NCI-H460 (cell line): ENCODE results near the gene SSC4D. TPM values are rescaled to one million over a fixed set of nuclear protein-coding genes. Genes with fewer than 3 reads are reported as not detected.
"Not testable (repeated sequence)": the region's sequence is repeated elsewhere in the genome, so short reads cannot be mapped to it uniquely, and the experiment has no call there.

Source experiments
- DNase-seq: peaks from one replicate; pipeline ENCODE4 v3.0.0-alpha.2; 2016; ENCODE audit warnings: low read depth; ENCODE audit errors: extremely low read depth
- polyA plus RNA-seq: library from polyadenylated mRNA; depleted of rRNA; stranded (reverse); fragments of >200 nt; gene quantifications from 2 replicates; pipeline ENCODE4 v1.2.3, GENCODE V29; 2014; cell fraction: nucleus; rRNA removed
- total RNA-seq: library from RNA; depleted of rRNA; stranded (reverse); fragments of >200 nt; shearing (Covaris generic); gene quantifications from 2 replicates; pipeline ENCODE4 v1.2.3, GENCODE V29; 2014; rRNA removed

The SSC4D gene
- 0.37 and 0.75 TPM in 2 replicates for total RNA-seq
- 0.28 and 3.2 TPM in 2 replicates for polyA plus RNA-seq

DNA sequence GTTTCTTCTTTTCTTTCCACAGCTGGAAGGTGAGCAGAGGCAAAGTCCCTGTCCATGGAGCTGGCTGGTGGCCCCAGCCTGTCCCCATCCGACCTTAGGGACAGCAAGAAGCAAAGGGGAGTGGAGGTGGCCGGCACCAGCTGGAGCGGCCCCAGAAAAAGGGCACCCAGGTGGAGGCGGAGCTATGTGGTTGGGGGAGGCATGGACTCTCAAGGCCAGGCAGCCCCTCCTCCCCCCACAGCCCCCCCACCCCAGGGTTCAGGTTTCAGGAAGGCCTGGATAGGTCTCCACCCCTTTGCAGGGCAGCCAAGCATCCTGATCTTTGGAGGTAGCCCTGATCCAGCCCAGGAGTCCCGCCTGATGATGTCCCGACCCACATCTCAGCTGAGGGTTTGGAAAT, at the start of gene SSC4D:
Gene SSC4D (minus strand): TSS at position 161 of the 400 bp plus-strand sequence. CDS start 5,258 bp downstream, outside the sequence.
- no peak for DNase-seq

GRCh38 chr7:76458504-76458903, 49.0 kb upstream of the SSC4D start:
- DNase-seq: not testable (repeated sequence)

GRCh38 chr7:76457017-76457416, 47.5 kb upstream of the SSC4D start:
- not testable (repeated sequence) for DNase-seq

- not testable (repeated sequence) for DNase-seq
Measured at GRCh38 chr7:76445577-76446008, 36.1 kb upstream of the SSC4D start.

- not testable (repeated sequence) for DNase-seq
Measured at GRCh38 chr7:76443846-76444245, 34.3 kb upstream of the SSC4D start.

DNA sequence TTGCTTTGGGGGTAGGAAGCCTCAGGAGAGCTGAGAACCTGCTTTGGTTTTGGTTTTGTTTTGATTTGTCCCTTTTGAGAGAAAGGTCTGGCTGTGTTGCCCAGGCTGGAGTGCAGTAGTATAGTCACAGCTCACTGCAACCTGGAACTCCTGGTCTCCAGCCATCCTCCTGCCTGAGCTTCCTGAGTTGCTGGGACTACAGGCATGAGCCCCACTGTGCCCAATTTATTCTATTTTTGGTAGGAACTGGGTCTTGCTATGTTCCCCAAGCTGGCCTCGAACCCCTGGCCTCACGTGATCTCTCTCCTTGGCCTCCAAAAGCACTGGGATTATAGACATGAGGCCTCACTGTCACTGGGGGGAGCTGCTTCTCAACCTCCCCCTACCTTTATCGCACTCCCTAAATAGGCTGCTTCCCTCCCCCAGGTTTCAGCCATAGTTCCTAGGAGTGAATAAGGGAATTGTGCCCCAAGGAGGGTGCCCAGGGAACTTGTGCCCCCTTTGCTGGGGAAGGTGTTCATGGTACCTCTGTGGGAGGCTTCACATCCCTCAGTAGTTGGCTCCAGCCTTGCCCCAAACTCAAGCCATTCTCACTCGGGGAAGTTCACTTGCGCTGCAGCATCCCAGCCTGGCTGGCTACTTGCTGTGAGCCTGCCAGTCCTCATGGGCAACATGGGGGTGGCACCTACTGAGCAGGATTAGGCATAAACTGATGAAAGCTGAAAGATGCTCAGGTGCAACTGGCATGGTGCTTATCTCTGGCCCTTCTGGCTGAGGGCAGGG, 33.4 kb upstream of the SSC4D start:
- DNase-seq: not testable (repeated sequence)

DNA sequence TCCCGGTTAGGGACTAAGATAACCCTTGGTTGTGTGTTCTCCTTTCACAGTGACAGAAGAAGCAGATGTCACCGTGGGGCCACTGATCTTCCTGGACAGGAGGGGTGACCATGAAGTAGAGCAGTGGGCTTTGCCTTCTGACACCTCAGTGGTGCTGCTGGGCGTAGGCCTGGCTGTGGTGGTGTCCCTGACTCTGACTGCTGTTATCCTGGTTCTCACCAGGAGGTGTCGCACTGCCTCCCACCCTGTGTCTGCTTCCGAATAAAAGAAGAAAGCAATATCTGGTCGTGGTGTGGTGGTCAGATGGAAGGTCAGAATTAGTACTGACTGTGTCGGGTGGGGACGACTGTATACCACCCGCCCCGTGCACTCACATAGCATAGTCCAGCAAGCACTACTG, 32.3 kb upstream of the SSC4D start:
- DNase-seq: not testable (repeated sequence)

DNA sequence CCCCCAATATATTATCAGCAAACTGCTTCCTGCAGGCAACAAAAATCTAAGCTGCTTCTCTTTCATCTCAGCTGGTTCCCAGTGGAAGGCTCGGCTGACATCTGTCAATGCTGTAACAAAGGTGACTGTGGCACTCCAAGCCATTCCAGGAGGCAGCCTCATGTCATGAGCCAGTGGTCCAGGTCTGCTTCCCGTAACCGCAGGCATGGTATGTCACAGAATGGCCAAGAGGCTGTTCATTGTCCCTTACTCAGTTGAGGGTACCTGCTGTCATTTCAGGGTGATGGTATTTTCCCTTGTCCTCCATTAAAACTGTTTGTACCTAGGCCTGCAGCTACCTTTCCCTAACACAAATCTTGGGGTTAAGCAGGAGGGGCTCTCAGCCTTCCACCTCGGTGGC, 30.9 kb upstream of the SSC4D start:
- not testable (repeated sequence) for DNase-seq

DNA sequence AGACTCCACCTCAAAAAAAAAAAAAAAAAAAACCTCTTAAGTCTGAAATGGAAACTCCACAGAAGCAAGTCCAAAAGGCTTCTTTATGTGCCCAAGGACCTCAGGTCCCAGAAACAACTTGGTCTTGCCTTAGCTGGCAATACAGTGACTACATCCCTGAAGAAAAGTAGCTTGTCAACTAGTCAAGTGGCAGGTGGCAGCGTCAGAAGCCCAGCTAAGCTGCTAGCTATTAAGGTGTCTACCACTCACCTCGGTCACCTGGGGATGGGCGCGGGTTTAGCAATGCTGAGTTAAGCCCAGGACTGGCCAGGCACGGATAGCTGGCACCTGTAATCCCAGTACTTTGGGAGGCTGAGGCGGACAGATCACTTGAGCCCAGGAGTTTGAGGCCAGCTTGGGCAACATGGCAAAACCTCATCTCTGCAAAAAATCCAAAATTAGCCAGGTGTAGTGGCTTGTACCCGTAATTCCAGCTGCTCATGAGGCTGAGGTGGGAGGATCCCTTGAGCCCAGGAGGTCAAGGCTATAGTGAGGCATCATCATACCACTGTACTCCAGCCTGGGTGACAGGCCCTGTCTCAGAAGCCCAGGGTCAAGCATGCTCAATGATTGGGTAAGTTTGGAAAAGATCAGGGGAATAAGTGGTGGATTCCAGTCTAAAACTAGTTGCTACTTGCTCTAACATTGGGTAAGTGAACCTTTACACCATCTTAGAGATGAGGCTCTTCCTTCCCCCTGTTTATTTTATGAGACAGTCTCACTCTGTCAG, 29.8 kb upstream of the SSC4D start:
- DNase-seq: not testable (repeated sequence)

GRCh38 chr7:76437873-76438272, 28.4 kb upstream of the SSC4D start:
- peak; percentile 86 for DNase-seq

DNA sequence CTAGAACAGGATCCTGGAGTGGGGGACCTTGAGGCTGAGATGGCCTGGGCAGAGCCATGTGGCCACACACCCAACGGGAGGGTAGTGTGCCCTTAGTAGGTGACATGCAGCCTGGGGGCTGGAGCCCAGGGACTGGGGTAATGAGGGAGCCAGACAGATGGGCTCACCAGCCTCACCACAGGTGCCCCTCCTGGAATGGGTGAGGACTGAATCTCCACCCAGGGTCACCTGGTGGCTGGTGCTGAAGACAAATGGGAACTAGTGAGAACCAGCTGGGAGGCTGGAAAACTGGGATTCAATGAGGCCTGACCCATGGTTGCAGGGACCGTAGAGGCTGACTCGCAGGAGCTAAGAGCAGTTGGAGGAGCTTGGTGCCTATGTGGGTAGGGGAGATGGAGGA, 21.3 kb upstream of the SSC4D start:
- no peak for DNase-seq

- no peak for DNase-seq
Measured at GRCh38 chr7:76430211-76430610, 20.7 kb upstream of the SSC4D start.

DNA sequence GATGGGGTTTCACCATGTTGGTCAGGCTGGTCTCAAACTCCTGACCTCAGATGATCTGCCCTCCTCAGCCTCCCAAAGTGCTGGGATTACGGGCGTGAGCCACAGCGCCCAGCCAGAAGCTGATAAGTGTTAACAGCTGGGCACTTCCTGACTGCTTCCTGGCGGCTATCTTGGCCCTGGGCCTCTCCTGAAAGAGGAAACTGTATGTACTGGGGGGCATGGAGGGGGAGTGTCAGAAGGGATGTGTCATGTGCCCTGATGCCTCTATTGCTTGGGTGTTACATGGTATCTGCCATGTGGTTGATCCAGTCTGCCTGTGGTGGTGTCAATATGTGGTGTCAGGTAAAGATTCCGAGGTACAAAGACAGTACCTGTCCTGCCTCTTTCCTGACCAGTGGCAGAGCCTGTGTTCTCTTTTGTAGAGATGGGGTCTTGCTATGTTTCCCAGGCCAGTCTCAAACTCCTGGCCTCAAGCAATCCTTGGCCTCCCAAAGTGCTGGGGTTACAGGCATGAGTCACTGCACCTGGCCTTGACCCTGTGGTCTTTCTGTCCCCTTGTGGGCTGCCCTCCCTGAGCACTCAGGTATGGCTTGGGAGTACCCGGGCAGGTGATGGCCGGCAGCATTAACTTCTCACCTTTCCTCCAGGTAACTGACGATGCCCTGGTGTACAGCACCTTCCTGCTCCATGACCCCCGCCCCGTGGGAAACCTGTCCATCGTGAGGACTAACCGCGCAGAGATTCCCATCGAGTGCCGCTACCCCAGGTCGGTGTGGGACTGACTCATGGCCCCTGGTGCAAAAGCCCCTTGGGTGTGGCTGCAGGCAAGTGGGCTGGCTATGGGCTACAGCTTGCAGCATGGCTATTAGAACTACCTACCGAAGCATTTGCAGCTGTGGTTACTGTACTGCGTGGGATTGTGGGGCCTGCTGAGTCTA, 19.6 kb upstream of the SSC4D start:
- DNase-seq: no peak

GRCh38 chr7:76428149-76428823, 18.8 kb upstream of the SSC4D start:
- no peak for DNase-seq

DNA sequence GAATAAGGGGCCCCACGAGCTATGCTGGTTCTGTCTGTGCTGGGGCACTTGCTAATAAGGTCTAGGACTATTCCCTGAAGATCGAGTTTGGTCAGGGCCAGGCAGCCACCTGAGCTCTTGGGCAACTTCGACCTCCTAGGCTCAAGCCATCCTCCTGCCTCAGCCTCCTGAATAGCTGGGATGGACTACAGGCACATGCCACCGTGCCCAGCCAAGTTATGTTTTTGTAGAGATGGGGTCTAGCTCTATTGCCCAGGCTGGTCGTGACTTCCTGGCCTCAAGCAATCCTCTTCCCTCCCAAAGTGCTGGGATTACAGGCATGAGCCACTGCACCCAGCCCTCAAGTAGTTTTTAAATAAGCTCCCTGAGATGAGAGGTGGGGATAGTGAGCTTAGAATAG, 18.1 kb upstream of the SSC4D start:
- DNase-seq: no peak

DNA sequence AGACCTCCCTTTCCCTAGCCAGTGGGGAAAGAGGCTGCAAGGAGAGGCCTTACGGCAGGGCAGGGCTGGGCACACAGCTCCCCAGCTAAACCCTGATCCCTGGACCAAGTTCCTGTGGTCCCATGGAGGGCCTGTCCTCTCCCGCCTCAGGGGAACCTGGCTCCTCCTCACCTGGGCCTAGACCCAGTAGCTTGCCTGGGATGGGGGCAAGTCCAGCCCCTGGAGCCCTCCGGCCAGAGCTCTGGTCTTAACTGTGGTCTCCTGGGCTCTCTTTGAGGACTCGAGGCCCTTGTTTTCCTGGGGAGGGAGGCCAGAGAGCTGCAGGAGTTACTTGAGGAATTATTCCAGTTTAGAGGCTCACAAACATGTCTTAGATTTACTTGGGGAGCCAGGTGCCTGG, 16.7 kb upstream of the SSC4D start:
- DNase-seq: no peak

DNA sequence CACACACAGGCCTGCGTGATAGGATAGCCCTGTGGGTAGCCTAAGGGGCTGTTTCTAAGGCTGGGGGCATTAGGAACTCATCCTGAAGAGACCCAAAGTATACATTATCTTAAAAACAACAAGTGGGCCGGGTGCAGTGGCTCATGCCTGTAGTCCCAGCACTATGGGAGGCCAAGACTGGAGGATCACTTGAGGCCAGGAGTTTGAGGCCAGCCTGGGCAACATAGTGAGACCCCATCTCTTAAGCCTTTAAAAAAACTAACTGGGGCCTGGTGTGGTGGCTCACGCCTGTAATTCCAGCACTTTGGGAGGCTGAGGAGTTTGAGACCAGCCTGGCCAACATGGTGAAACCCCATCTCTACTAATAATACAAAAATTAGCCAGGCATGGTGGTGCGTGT, 16.1 kb upstream of the SSC4D start:
- not testable (repeated sequence) for DNase-seq

DNA sequence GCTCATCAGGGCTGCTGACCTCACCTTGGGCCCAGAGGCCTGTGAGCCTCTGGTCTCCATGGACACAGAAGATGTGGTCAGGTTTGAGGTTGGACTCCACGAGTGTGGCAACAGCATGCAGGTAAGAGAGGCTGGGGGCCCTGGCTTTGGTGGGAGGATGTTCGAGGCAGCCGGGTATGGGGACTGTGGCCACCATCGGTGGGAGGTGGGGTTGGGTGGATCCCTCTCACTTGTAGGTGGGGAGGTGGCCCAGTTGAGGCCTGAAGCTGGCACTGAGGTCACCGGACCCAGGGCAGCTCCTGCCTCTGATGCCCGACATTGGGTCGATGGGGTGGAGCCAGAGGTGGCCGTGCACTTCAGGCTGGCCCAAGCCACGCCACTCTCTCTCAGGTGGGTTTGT, 15.7 kb upstream of the SSC4D start:
- no peak for DNase-seq

GRCh38 chr7:76424413-76425111, 15.1 kb upstream of the SSC4D start, which contains the start of gene ZP3:
TSS of gene ZP3 (plus strand) at chr7:76424950. CDS start at chr7:76424965, 15 bp downstream.
- no peak for DNase-seq
